Measurements from ENCODE around the gene HAL. TPM values are rescaled to one million over a fixed set of nuclear protein-coding genes. Genes with fewer than 3 reads are reported as not detected.

HAL gene
- total RNA-seq, 4 donors from 2014 or later: 0.29 to 1.1 TPM; not detected in 2

- no peak for DNase-seq
- H3K27ac ChIP-seq: no peak overlapping the region
- H3K4me1 ChIP-seq: no peaks in the 10 kb centered on the region
- H3K27me3 ChIP-seq: no peaks in the 10 kb centered on the region
- TF ChIP-seq CTCF (IDR thresholded peaks at IDR 0.05): no peak
- no peak for TF ChIP-seq POLR2A (IDR thresholded peaks at IDR 0.05)
- intact Hi-C loops (cut with DNase I; ENCODE audit: low total_unique reads): no loop called here
- no peaks in the 10 kb centered on the region for H3K36me3 ChIP-seq
- no peak overlapping the region for H3K4me3 ChIP-seq
- no peaks in the 10 kb centered on the region for H3K9me3 ChIP-seq
These were observed 44.4 kb upstream of the HAL start for GRCh38 chr12:96040305-96041133.

GRCh38 chr12:96039516-96039915 lies 43.4 kb upstream of the HAL start:
- TF ChIP-seq POLR2A (IDR thresholded peaks at IDR 0.05): no peak
- TF ChIP-seq CTCF (IDR thresholded peaks at IDR 0.05): no peak
- intact Hi-C loops (cut with DNase I; ENCODE audit: low total_unique reads): no loop called here
- no peaks in the 10 kb centered on the region for H3K9me3 ChIP-seq
- DNase-seq: no peak
- no peak overlapping the region for H3K27ac ChIP-seq
- H3K4me1 ChIP-seq: no peaks in the 10 kb centered on the region
- no peaks in the 10 kb centered on the region for H3K36me3 ChIP-seq
- no peaks in the 10 kb centered on the region for H3K27me3 ChIP-seq
- no peak overlapping the region for H3K4me3 ChIP-seq

GRCh38 chr12:96036765-96037455 lies 40.8 kb upstream of the HAL start:
- Histone ChIP-seq H3K27ac (no peak overlapping the region), H3K4me1 (peaks cover 0 to 8% of the 10 kb centered on the region in 2 donors), H3K27me3 (no peaks in the 10 kb centered on the region), H3K4me3 (no peak overlapping the region), H3K36me3 (no peaks in the 10 kb centered on the region), H3K9me3 (no peaks in the 10 kb centered on the region)
- TF ChIP-seq CTCF (IDR thresholded peaks at IDR 0.05) (no peak), POLR2A (IDR thresholded peaks at IDR 0.05) (no peak)
- DNase-seq: no peak
- intact Hi-C loops (cut with DNase I; ENCODE audit: low total_unique reads): no loop called here

GRCh38 chr12:96035283-96036236 lies 39.4 kb upstream of the HAL start, which contains the start of gene LTA4H:
TSS of gene LTA4H (minus strand) at chr12:96035587. CDS start at chr12:96035519, 68 bp downstream.
- peak; percentile 96 to 99 for DNase-seq
- peak within 1 kb of the TSS; percentile 91 to 95 for H3K27ac ChIP-seq

More at GRCh38 chr12:96035283-96036236, 39.4 kb upstream of the HAL start, which contains the start of gene LTA4H:
- TF ChIP-seq CTCF (IDR thresholded peaks at IDR 0.05) (peak in 1 of 4 experiments; percentile 5), POLR2A (IDR thresholded peaks at IDR 0.05) (peak; percentile 44 to 74)
- Histone ChIP-seq H3K36me3 (no peaks in the 10 kb centered on the region), H3K27me3 (no peaks in the 10 kb centered on the region), H3K9me3 (no peaks in the 10 kb centered on the region), H3K4me3 (peak within 1 kb of the TSS; percentile 84 to 98), H3K4me1 (peaks cover 0 to 8% of the 10 kb centered on the region in 2 donors)
- intact Hi-C loops (cut with DNase I; ENCODE audit: low total_unique reads): no loop called here
